Liver (tissue), 9 donors: ENCODE measurements around the gene MCM9. TPM values are rescaled to one million over a fixed set of nuclear protein-coding genes. Genes with fewer than 3 reads are reported as not detected.

ENCODE experiments used
- DNase-seq: peaks from one replicate; pipeline ENCODE4 v3.0.0-alpha.2; 2017; ENCODE audit warnings: low spot score
- H3K27ac ChIP-seq, 2 donors: one replicate each; pipeline ENCODE4 v1.7.0; 2013; ENCODE audit warnings: inconsistent platforms in 2 of 2, low read length in 2 of 2, control low read depth in 1 of 2, low read depth in 1 of 2, mild to moderate bottlenecking in 1 of 2
- H3K27me3 ChIP-seq, 4 donors: one replicate each; pipeline versions ENCODE4 v1.6.1 to v1.7.0; 2013; ENCODE audit warnings: low read length in 3 of 4, inconsistent platforms in 1 of 4, mild to moderate bottlenecking in 1 of 4, moderate library complexity in 1 of 4; ENCODE audit not compliant: control insufficient read depth in 4 of 4, insufficient read depth in 4 of 4
- H3K36me3 ChIP-seq, 4 donors: one replicate each; pipeline versions ENCODE4 v1.6.1 to v1.7.0; 2013; ENCODE audit warnings: low read length in 3 of 4, mild to moderate bottlenecking in 3 of 4, low read depth in 1 of 4, moderate library complexity in 1 of 4; ENCODE audit not compliant: control insufficient read depth in 4 of 4, insufficient read depth in 3 of 4
- H3K4me1 ChIP-seq, 4 donors: one replicate each; pipeline versions ENCODE4 v1.6.1 to v1.7.0; 2013; ENCODE audit warnings: low read length in 3 of 4, mild to moderate bottlenecking in 3 of 4, moderate library complexity in 1 of 4; ENCODE audit not compliant: control insufficient read depth in 4 of 4, insufficient read depth in 4 of 4
- H3K4me3 ChIP-seq, 3 donors: one replicate each; pipeline versions ENCODE4 v1.6.1 to v1.7.0; 2013; ENCODE audit warnings: low read length in 3 of 3, control low read depth in 1 of 3, low read depth in 1 of 3, mild to moderate bottlenecking in 1 of 3
- H3K9ac ChIP-seq, 2 donors: one replicate each; pipeline ENCODE4 v1.7.0; 2013; ENCODE audit warnings: low read length in 2 of 2, mild to moderate bottlenecking in 2 of 2, moderate library complexity in 2 of 2, control low read depth in 1 of 2, low read depth in 1 of 2
- H3K9me3 ChIP-seq, 4 donors: one replicate each; pipeline versions ENCODE4 v1.6.1 to v1.7.0; 2013; ENCODE audit warnings: low read length in 3 of 4; ENCODE audit not compliant: control insufficient read depth in 4 of 4
- EGR1 ChIP-seq, 2 donors: IDR thresholded peaks; 2 replicates each; pipeline ENCODE4 v1.6.1; 2016 to 2018; ENCODE audit warnings: antibody characterized with exemption in 2 of 2, low read depth in 2 of 2
- FOXA1 ChIP-seq: IDR thresholded peaks from 2 replicates; pipeline ENCODE4 v1.6.1; 2016; ENCODE audit warnings: antibody characterized with exemption
- FOXA2 ChIP-seq: IDR thresholded peaks from 2 replicates; pipeline ENCODE4 v1.6.1; 2016; ENCODE audit warnings: antibody characterized with exemption
- GABPA ChIP-seq, 2 donors: IDR thresholded peaks in 1 of 2; conservative IDR thresholded peaks in 1 of 2; 2 replicates each; pipeline ENCODE4 v1.6.1; 2016; ENCODE audit warnings: antibody characterized with exemption in 2 of 2, mild to moderate bottlenecking in 1 of 2, moderate library complexity in 1 of 2
- HNF4A ChIP-seq, 2 donors: conservative IDR thresholded peaks; 2 replicates each; pipeline ENCODE4 v1.6.1; 2016; ENCODE audit warnings: antibody characterized with exemption in 2 of 2, mild to moderate bottlenecking in 2 of 2
- HNF4G ChIP-seq: IDR thresholded peaks from 2 replicates; pipeline ENCODE4 v1.6.1; 2016; ENCODE audit warnings: antibody characterized with exemption
- JUND ChIP-seq, 2 donors: IDR thresholded peaks; 2 replicates each; pipeline ENCODE4 v1.6.1; 2016; ENCODE audit warnings: antibody characterized with exemption in 2 of 2
- NR2F2 ChIP-seq: IDR thresholded peaks from 2 replicates; pipeline ENCODE4 v1.6.1; 2016; ENCODE audit warnings: antibody characterized with exemption
- RAD21 ChIP-seq, 2 donors: IDR thresholded peaks; 2 replicates each; pipeline ENCODE4 v1.6.1; 2016; ENCODE audit warnings: antibody characterized with exemption in 2 of 2, mild to moderate bottlenecking in 2 of 2
- RXRA ChIP-seq, 2 donors: IDR thresholded peaks; 2 replicates each; pipeline ENCODE4 v1.6.1; 2017 to 2018; ENCODE audit warnings: antibody characterized with exemption in 2 of 2, mild to moderate bottlenecking in 1 of 2
- SP1 ChIP-seq: IDR thresholded peaks from 2 replicates; pipeline ENCODE4 v1.6.1; 2018; ENCODE audit warnings: antibody characterized with exemption, mild to moderate bottlenecking
- TAF1 ChIP-seq: conservative IDR thresholded peaks from 2 replicates; pipeline ENCODE4 v1.6.1; 2016; ENCODE audit warnings: antibody characterized with exemption, mild to moderate bottlenecking
- YY1 ChIP-seq: IDR thresholded peaks from 2 replicates; pipeline ENCODE4 v1.6.1; 2016; ENCODE audit warnings: antibody characterized with exemption, mild to moderate bottlenecking
- WGBS: extraction: QIAGEN DNeasy Blood & Tissue Kit; methylation state at CpG from one replicate; pipeline ENCODE4 v1.1.7; 2013; 5-methylcytosine and 5-hydroxymethylcytosine counted together
- polyA plus RNA-seq, 2 donors: library from polyadenylated mRNA; stranded (reverse) in 1 of 2; unstranded in 1 of 2; fragments of 200-250 nt in 1 of 2; fragments of >200 nt in 1 of 2; fragmentation: Nextera tagmentation in 1 of 2; extraction: Ambion mirVana in 1 of 2; gene quantifications; one replicate each; pipeline versions ENCODE4 v1.2.1 to v1.2.3, GENCODE V29; 2013 to 2015
- total RNA-seq, 2 donors: library from RNA; depleted of rRNA; stranded (reverse); fragments of >200 nt; gene quantifications; one replicate each; pipeline ENCODE4 v1.2.3, GENCODE V29; 2014
- TF ChIP-seq, protein P1 (sequence below): IDR thresholded peaks from 2 replicates; pipeline ENCODE4 v1.6.1; 2016; ENCODE audit warnings: antibody characterized with exemption
- TF ChIP-seq, protein P2 (sequence below): fragments of 150-350 bp; IDR thresholded peaks from 2 replicates; pipeline ENCODE4 v1.5.1; 2017; ENCODE audit warnings: improper control_type of control experiment, low read depth, low read length; ENCODE audit not compliant: missing input control
- TF ChIP-seq, protein P3 (sequence below): IDR thresholded peaks from 2 replicates; pipeline ENCODE4 v1.6.1; 2016; ENCODE audit warnings: antibody characterized with exemption, mild to moderate bottlenecking
- TF ChIP-seq, protein P4 (sequence below): IDR thresholded peaks from 2 replicates; pipeline ENCODE4 v1.6.1; 2016; ENCODE audit warnings: antibody characterized with exemption
- TF ChIP-seq, protein P5 (sequence below): IDR thresholded peaks from 2 replicates; pipeline ENCODE4 v1.6.1; 2016; ENCODE audit warnings: antibody characterized with exemption
- donor health status: healthy.
- donor health status: healthy.
- donor health status: healthy.
- donor health status: healthy.
- donor health status: healthy.

Gene MCM9
- total RNA-seq: 10 to 100 TPM; 10.9 to 17.4 TPM
- polyA plus RNA-seq: 1 to 10 TPM; 3.6 to 6.5 TPM

DNA sequence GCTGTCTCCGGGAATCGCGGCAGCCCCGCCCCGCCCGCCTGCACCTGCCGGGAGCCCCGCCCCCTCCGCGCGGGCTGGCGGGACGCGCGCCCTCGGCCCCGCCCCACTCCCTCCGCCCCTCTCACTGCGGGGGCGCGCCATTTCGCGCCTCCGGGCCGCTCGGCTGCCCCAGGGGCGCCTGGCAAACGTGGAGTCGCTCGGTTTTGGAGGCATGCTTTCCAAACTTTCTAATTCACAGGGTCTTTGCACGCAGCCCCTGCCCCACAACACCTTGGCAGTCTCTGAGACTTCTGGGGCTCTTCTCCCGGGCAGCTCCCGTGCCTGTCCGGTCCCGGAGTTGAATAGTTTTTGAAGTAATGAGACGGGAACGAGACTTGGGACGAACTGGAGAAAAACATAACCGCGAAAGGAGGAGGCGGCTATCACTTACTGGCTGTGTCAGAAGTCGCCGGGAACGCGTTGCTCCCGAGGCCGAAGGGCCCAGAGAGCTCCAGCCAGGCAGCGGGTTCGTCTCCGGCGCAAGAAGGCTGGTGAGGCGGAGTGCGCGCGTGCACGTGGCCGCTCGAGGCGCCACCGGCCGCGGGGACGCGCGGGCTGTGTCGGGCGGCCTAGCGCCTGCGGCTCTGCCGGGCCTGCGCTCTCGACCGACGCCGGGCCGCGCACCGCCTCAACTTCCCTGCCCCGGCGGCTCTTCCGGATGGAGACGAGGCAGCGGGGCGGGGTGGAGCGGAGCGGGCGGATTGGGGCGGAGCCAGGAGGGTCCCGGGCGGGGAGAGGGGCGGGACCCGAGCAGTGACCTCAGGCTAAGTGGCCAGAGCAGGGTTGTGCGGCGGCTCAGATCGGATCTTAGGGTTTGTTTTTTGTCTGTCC lies at the start of gene MCM9:
TSS of gene MCM9 (minus strand) at position 699 of the 870 bp plus-strand sequence. CDS start 3,436 bp downstream, outside the sequence.
- H3K9me3 ChIP-seq: no peaks in the 10 kb centered on the region
- peaks cover 0 to 12% (median 6%) of the 10 kb centered on the region in 4 donors for H3K36me3 ChIP-seq
- DNase-seq: peak; percentile 94
- peak within 1 kb of the TSS; percentile 72 to 85 (median 77) for H3K4me3 ChIP-seq
- H3K27me3 ChIP-seq: no peaks in the 10 kb centered on the region
- H3K9ac ChIP-seq: peak within 1 kb of the TSS; percentile 93 to 96
- peak in 1 of 2 donors; percentile 33 for TF ChIP-seq JUND (IDR thresholded peaks at IDR 0.05)
- no peak for TF ChIP-seq YY1
- TF ChIP-seq, protein P1, sequence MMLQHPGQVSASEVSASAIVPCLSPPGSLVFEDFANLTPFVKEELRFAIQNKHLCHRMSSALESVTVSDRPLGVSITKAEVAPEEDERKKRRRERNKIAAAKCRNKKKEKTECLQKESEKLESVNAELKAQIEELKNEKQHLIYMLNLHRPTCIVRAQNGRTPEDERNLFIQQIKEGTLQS: no peak
- TF ChIP-seq SP1: peak; percentile 35
- TF ChIP-seq, protein P2, sequence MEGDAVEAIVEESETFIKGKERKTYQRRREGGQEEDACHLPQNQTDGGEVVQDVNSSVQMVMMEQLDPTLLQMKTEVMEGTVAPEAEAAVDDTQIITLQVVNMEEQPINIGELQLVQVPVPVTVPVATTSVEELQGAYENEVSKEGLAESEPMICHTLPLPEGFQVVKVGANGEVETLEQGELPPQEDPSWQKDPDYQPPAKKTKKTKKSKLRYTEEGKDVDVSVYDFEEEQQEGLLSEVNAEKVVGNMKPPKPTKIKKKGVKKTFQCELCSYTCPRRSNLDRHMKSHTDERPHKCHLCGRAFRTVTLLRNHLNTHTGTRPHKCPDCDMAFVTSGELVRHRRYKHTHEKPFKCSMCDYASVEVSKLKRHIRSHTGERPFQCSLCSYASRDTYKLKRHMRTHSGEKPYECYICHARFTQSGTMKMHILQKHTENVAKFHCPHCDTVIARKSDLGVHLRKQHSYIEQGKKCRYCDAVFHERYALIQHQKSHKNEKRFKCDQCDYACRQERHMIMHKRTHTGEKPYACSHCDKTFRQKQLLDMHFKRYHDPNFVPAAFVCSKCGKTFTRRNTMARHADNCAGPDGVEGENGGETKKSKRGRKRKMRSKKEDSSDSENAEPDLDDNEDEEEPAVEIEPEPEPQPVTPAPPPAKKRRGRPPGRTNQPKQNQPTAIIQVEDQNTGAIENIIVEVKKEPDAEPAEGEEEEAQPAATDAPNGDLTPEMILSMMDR: no peak
- peak in 1 of 2 donors; percentile 35 for TF ChIP-seq HNF4A (conservative IDR thresholded peaks at IDR 0.05)
- TF ChIP-seq HNF4G: no peak
- TF ChIP-seq, protein P3, sequence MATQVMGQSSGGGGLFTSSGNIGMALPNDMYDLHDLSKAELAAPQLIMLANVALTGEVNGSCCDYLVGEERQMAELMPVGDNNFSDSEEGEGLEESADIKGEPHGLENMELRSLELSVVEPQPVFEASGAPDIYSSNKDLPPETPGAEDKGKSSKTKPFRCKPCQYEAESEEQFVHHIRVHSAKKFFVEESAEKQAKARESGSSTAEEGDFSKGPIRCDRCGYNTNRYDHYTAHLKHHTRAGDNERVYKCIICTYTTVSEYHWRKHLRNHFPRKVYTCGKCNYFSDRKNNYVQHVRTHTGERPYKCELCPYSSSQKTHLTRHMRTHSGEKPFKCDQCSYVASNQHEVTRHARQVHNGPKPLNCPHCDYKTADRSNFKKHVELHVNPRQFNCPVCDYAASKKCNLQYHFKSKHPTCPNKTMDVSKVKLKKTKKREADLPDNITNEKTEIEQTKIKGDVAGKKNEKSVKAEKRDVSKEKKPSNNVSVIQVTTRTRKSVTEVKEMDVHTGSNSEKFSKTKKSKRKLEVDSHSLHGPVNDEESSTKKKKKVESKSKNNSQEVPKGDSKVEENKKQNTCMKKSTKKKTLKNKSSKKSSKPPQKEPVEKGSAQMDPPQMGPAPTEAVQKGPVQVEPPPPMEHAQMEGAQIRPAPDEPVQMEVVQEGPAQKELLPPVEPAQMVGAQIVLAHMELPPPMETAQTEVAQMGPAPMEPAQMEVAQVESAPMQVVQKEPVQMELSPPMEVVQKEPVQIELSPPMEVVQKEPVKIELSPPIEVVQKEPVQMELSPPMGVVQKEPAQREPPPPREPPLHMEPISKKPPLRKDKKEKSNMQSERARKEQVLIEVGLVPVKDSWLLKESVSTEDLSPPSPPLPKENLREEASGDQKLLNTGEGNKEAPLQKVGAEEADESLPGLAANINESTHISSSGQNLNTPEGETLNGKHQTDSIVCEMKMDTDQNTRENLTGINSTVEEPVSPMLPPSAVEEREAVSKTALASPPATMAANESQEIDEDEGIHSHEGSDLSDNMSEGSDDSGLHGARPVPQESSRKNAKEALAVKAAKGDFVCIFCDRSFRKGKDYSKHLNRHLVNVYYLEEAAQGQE: peak; percentile 54
- TF ChIP-seq, protein P4, sequence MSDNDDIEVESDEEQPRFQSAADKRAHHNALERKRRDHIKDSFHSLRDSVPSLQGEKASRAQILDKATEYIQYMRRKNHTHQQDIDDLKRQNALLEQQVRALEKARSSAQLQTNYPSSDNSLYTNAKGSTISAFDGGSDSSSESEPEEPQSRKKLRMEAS: no peak
- TF ChIP-seq, protein P5, sequence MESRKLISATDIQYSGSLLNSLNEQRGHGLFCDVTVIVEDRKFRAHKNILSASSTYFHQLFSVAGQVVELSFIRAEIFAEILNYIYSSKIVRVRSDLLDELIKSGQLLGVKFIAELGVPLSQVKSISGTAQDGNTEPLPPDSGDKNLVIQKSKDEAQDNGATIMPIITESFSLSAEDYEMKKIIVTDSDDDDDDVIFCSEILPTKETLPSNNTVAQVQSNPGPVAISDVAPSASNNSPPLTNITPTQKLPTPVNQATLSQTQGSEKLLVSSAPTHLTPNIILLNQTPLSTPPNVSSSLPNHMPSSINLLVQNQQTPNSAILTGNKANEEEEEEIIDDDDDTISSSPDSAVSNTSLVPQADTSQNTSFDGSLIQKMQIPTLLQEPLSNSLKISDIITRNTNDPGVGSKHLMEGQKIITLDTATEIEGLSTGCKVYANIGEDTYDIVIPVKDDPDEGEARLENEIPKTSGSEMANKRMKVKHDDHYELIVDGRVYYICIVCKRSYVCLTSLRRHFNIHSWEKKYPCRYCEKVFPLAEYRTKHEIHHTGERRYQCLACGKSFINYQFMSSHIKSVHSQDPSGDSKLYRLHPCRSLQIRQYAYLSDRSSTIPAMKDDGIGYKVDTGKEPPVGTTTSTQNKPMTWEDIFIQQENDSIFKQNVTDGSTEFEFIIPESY: no peak
- TF ChIP-seq FOXA2: no peak
- peak; percentile 42 to 51 for TF ChIP-seq EGR1 (IDR thresholded peaks at IDR 0.05; ENCODE audit: low read depth in 2 of 2)
- TF ChIP-seq NR2F2: peak; percentile 26
- no peak for TF ChIP-seq RAD21 (IDR thresholded peaks at IDR 0.05)
- TF ChIP-seq RXRA (IDR thresholded peaks at IDR 0.05): peak; percentile 31 to 51
- TF ChIP-seq FOXA1: no peak
- no peak for TF ChIP-seq TAF1
- peak in 1 of 2 donors; percentile 80 for TF ChIP-seq GABPA (IDR thresholded peaks at IDR 0.05 in 1 of 2, conservative IDR thresholded peaks at IDR 0.05 in 1 of 2)
- peaks cover 0 to 15% (median 9%) of the 10 kb centered on the region in 4 donors for H3K4me1 ChIP-seq
- peak within 1 kb of the TSS; percentile 90 to 95 for H3K27ac ChIP-seq
- under 1% methylated on average over 95 of the region's 95 CpGs for WGBS
